Nephron progenitor cell (in vitro differentiated cells): ENCODE measurements around the gene S100A14.

Experiments
- DNase-seq: peaks from one replicate; pipeline ENCODE4 v3.0.0; 2021
- H3K27ac Mint-ChIP-seq: 2 replicates; pipeline ENCODE4 v1.8.0; 2021; ENCODE audit warnings: mild to moderate bottlenecking, moderate library complexity, mixed read lengths
- H3K27me3 Mint-ChIP-seq: 2 replicates; pipeline ENCODE4 v1.8.0; 2021; ENCODE audit warnings: mild to moderate bottlenecking, low read depth, mixed read lengths; ENCODE audit not compliant: poor library complexity
- H3K36me3 Mint-ChIP-seq: 2 replicates; pipeline ENCODE4 v1.8.0; 2021; ENCODE audit warnings: low read depth, mixed read lengths
- H3K4me1 Mint-ChIP-seq: 2 replicates; pipeline ENCODE4 v1.8.0; 2021; ENCODE audit warnings: mixed read lengths
- H3K4me3 Mint-ChIP-seq: 2 replicates; pipeline ENCODE4 v1.8.0; 2021; ENCODE audit warnings: mild to moderate bottlenecking, moderate library complexity, mixed read lengths
- H3K9me3 Mint-ChIP-seq: 2 replicates; pipeline ENCODE4 v1.8.0; 2021; ENCODE audit warnings: mild to moderate bottlenecking, moderate library complexity, mixed read lengths
- TF ChIP-seq, protein P1 (sequence below): fragments of 200-600 bp; sonication (generic); IDR thresholded peaks from 2 replicates; pipeline ENCODE4 v1.5.0; 2021; ENCODE audit warnings: antibody characterized with exemption

S100A14 gene

DNA sequence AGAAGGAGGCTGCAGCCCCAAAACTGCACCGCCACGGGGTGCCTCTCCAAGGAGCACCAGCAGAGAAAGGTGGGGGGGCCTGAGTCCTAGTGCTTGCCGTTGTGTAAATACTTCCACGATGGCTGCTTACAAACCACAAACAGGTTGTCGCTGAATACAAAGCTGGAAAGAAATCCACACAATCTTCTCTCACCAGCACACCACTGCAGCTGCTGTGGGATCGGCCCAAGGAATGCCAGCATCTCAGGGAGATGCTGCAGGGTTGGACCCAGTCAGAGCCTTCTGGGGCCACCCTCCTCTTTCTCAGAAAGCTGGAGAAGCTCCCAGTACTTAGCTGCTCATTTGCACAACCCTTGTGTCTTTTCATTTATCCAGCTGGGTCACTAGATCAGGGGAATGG lies 3.0 kb upstream of the S100A14 start:
- Mint-ChIP-seq H3K27ac (no peak overlapping the region), H3K4me3 (no peak overlapping the region), H3K27me3 (peaks cover 7% of the 10 kb centered on the region), H3K4me1 (peaks cover 29% of the 10 kb centered on the region), H3K36me3 (peaks cover 54% of the 10 kb centered on the region), H3K9me3 (peaks cover 4% of the 10 kb centered on the region)
- DNase-seq = no peak
- TF ChIP-seq, protein P1, sequence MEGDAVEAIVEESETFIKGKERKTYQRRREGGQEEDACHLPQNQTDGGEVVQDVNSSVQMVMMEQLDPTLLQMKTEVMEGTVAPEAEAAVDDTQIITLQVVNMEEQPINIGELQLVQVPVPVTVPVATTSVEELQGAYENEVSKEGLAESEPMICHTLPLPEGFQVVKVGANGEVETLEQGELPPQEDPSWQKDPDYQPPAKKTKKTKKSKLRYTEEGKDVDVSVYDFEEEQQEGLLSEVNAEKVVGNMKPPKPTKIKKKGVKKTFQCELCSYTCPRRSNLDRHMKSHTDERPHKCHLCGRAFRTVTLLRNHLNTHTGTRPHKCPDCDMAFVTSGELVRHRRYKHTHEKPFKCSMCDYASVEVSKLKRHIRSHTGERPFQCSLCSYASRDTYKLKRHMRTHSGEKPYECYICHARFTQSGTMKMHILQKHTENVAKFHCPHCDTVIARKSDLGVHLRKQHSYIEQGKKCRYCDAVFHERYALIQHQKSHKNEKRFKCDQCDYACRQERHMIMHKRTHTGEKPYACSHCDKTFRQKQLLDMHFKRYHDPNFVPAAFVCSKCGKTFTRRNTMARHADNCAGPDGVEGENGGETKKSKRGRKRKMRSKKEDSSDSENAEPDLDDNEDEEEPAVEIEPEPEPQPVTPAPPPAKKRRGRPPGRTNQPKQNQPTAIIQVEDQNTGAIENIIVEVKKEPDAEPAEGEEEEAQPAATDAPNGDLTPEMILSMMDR = no peak

DNA sequence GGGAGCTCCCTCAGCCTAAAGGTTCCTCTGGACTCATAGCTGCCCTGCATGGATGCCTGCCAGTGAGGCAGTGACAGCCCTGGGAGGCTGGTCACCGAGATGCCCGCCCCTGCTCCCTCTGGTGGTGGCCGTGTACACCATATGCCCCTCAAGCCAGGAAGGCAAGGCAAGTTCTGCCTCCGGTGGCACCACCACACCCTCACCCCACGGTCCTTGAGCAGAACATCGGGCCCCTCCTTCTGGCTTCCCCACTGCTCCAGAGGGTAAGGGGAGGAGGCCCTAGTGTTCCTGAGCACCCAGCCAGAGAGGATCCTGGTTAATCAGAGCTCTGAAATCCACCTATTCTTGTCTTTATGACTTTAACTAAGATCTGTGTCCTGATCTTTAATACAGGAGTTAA lies 1.5 kb upstream of the S100A14 start:
- H3K4me3 Mint-ChIP-seq = no peak overlapping the region
- no peak overlapping the region for H3K27ac Mint-ChIP-seq
- peaks cover 21% of the 10 kb centered on the region for H3K4me1 Mint-ChIP-seq
- H3K27me3 Mint-ChIP-seq = peaks cover 7% of the 10 kb centered on the region
- peak; percentile 58 for DNase-seq
- TF ChIP-seq, protein P1 = peak; percentile 37
- H3K36me3 Mint-ChIP-seq = peaks cover 39% of the 10 kb centered on the region
- H3K9me3 Mint-ChIP-seq = peaks cover 4% of the 10 kb centered on the region

DNA sequence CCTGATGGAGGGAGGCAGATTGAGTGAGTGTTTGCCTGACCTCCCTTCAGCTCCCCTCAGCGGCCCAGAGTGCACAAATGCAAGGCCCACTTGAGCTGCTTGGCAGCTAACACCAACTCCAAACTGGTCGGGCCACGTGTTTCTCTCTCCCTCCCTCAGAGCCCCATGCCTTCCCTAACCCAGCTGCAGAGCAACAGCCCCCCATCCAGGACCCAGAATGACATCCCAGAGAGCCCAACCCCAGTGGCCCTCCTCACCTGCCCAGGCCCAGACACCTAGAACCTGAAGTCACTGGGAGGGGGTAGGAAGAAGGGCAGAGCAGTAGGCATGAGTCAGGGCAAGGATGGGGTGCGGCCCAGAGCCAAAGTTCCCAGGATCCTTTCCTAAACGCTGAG lies 789 bp upstream of the S100A14 start:
- Mint-ChIP-seq H3K27ac (no peak overlapping the region), H3K4me1 (peaks cover 27% of the 10 kb centered on the region), H3K4me3 (no peak overlapping the region), H3K9me3 (peaks cover 4% of the 10 kb centered on the region), H3K27me3 (peaks cover 7% of the 10 kb centered on the region), H3K36me3 (peaks cover 31% of the 10 kb centered on the region)
- no peak for DNase-seq
- TF ChIP-seq, protein P1 = no peak

DNA sequence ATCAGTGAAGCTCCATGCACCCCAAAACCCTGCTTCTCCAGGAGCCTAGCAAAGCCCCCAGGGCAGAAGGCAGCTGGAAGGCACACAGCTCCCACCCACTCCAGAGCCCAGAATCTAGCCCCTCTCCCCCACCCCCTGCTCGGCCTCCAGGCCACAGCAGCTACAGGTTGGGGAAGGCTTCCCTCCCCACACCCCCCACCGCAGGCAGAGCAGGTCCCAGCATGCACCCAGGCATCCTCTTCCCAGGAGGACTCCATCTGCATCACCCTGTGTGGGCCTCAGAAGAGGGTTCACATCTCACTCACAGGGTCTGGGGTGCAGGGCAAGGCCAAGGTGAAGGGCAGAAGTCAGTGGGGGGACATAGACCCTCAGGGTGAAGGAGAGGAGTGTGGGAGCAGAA lies 719 bp downstream of the S100A14 start:
- Mint-ChIP-seq H3K27me3 (peaks cover 7% of the 10 kb centered on the region), H3K4me3 (no peak overlapping the region), H3K9me3 (peaks cover 4% of the 10 kb centered on the region), H3K36me3 (peaks cover 21% of the 10 kb centered on the region), H3K27ac (no peak overlapping the region), H3K4me1 (peaks cover 36% of the 10 kb centered on the region)
- DNase-seq = no peak
- TF ChIP-seq, protein P1 = no peak

DNA sequence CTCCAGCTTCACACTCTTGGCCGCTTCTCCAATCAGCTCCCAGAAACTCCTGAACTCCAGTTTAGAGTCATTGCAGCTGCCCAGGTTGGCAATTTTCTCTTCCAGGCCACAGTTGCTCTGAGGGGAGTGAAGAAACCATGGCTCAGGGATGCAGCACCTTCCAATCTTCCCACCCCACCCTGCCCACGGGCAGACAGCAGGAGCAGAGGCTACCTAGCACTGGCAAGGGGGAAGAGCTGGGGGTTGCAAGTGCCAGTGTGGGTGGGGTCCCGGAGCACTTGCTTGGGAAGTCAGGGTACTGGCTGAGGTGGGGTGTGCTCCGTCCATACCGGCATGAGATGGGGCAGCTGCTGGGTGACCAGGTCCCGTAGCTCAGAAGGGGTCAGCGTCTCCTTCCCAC lies 1.2 kb downstream of the S100A14 start:
- H3K9me3 Mint-ChIP-seq = peaks cover 4% of the 10 kb centered on the region
- peaks cover 7% of the 10 kb centered on the region for H3K27me3 Mint-ChIP-seq
- no peak overlapping the region for H3K4me3 Mint-ChIP-seq
- H3K36me3 Mint-ChIP-seq = peaks cover 16% of the 10 kb centered on the region
- DNase-seq = no peak
- TF ChIP-seq, protein P1 = no peak
- no peak overlapping the region for H3K27ac Mint-ChIP-seq
- peaks cover 41% of the 10 kb centered on the region for H3K4me1 Mint-ChIP-seq

DNA sequence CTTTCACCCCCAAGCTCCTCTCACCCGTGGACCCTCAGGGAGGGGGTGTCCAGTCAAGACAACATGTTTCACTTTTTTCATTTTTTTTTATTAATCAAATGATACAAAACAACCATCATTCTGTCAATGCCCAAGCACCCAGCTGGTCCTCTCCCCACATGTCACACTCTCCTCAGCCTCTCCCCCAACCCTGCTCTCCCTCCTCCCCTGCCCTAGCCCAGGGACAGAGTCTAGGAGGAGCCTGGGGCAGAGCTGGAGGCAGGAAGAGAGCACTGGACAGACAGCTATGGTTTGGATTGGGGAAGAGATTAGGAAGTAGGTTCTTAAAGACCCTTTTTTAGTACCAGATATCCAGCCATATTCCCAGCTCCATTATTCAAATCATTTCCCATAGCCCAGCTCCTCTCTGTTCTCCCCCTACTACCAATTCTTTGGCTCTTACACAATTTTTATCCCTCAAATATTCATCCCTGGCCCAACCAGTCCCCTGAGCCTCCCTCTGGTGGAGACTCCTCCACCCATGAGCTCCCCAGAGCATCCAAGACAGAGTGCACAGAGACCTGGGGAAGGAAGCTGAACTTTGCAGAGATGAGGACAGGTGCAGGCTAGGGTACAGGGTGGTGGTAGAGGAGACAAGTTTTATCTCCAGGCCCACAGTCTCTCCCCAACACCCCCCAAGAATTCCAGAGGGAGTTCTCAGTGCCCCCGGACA lies 1.8 kb downstream of the S100A14 start:
- no peak for DNase-seq
- Mint-ChIP-seq H3K4me3 (no peak overlapping the region), H3K27ac (no peak overlapping the region), H3K4me1 (peaks cover 47% of the 10 kb centered on the region), H3K9me3 (no peaks in the 10 kb centered on the region), H3K36me3 (peaks cover 10% of the 10 kb centered on the region), H3K27me3 (peaks cover 7% of the 10 kb centered on the region)
- TF ChIP-seq, protein P1 = no peak
